Ovary (tissue), 3 donors: ENCODE data around the gene KYNU.

Experiments used
- CTCF ChIP-seq, 3 donors: fragments of 450-650 bp in 2 of 3; fragments of 200-600 bp in 1 of 3; IDR thresholded peaks; one replicate each; pipeline versions ENCODE4 v1.5.1 to v1.8.0; 2016 to 2022; ENCODE audit warnings: antibody characterized with exemption in 3 of 3, mild to moderate bottlenecking in 1 of 3
- EP300 ChIP-seq: sonication (generic); formaldehyde crosslinking; IDR thresholded peaks from one replicate; pipeline ENCODE4 v1.6.1; 2017; ENCODE audit warnings: antibody characterized with exemption
- POLR2A ChIP-seq: fragments of 450-650 bp; IDR thresholded peaks from one replicate; pipeline ENCODE4 v1.6.1; 2017; ENCODE audit warnings: antibody characterized with exemption, mild to moderate bottlenecking, moderate library complexity
- donor health status: DM: no; HTN: no; CAD: no.

- TF ChIP-seq CTCF (IDR thresholded peaks at IDR 0.05) (no peak), EP300 (no peak), POLR2A (no peak)
Observed at GRCh38 chr2:142940606-142941223, 63.3 kb downstream of the KYNU start.
